T47D (cell line): ENCODE measurements around the gene CFI.

ENCODE experiments used
- DNase-seq, 2 experiments: peaks; one replicate each; pipeline versions ENCODE4 v3.0.0 to v3.0.0-alpha.2; 2011 to 2012; ENCODE audit warnings: low read depth in 1 of 2, low spot score in 1 of 2
- JUND ChIP-seq: IDR thresholded peaks from 2 replicates; pipeline ENCODE4 v1.6.1; 2012; ENCODE audit warnings: low read depth
- in situ Hi-C: cut with HindIII; loops from 2 replicates; pipeline ENCODE4 v1.10.0; 2016; ENCODE audit warnings: low sequenced_read_pairs, low pct_unique_long_range_greater_than_20kb

Gene CFI

DNA sequence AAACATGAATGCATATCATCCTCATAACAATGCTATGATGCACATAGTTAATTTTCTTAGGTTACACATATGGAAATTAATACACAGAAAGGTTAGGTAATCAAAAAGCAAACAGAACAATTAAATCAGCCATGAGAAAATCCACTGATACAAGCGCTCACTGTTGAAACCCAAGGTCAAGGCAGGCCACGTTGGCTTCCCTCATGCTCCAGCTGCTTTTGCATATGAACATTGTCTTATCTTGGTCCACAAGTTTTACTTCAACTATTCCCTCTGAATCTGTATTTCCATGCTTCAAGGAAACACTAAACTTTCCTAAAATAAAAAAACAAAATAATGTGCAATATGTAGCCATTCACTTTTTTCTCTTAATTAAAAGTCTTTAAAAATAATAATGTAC is 37.4 kb downstream of the CFI start:
- in situ Hi-C loops: no loop called here
- no peak for DNase-seq
- no peak for TF ChIP-seq JUND

DNA sequence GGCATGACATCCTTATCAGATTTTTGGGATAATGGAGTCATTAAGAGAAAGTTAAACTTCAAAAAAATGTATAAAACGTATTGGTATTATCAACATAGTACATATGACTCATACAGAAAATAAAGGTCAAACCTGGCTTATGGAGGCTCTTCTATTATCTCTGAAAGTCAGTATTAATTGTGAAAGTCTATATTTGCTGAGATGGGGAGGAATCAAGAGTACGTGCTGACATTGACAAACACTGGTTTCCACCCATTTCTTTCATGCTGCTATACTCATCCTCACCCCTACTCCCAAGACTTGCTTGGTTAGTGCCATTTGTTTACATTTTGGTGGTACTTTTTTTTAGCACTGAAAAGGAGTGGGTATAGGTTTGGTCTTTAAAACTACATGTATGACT is 41.1 kb downstream of the CFI start:
- TF ChIP-seq JUND: no peak
- no peak for DNase-seq
- in situ Hi-C loops: no loop called here

- in situ Hi-C loops: no loop called here
- no peak for DNase-seq
- TF ChIP-seq JUND: no peak
These were observed 46.1 kb downstream of the CFI start for GRCh38 chr4:109755656-109756055.

GRCh38 chr4:109754093-109754857 is 47.5 kb downstream of the CFI start:
- TF ChIP-seq JUND: no peak
- in situ Hi-C loops: no loop called here
- no peak for DNase-seq

DNA sequence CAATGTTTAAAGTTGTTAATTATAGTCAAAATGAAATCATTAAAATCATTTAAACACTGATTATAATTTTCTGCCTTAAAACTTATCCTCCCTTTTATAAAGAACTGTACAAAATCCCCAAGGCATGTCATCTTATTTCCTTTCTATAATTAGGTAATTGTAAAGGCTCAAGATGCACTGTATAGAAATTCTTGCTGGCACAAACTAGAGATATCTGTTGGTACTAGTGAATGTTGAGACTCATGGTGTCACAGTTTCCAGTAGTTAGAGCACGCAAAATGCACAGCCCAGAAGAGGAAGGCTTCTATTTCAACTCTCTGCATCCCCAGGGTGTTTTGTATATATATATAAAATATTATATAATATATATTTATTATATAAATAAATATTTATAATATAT is 49.3 kb downstream of the CFI start:
- DNase-seq: no peak
- in situ Hi-C loops: no loop called here
- TF ChIP-seq JUND: no peak

- no peak for TF ChIP-seq JUND
- in situ Hi-C loops: no loop called here
These were observed 49.9 kb downstream of the CFI start for GRCh38 chr4:109751852-109752251.

DNA sequence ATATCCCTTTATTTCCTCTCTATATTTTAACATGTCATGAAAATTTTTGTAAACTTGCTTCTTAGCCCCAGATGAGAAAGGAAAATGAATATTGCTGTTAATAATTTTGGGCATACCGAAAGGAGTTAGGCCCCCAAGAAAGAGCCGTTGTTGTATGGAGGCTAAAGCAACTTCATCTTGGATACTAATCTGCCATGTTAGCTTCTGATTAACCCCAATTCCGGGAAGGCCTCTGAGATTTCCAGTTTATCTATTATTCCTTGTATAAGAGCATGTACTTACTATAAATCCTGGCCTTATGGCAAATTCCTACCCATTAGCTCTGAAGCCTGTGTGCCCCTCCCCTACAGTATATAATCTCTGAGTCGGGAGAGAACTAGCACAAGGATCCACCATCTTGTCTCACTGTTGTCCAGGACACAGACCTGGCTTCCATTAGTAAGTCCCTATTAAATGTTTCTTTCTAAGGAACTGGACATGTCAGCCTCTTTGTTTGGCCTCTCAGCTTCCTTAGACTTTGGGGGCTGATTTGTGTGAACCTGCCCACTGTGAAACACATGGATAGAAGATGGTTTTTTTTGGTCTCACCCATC is 51.1 kb downstream of the CFI start:
- in situ Hi-C loops: no loop called here
- TF ChIP-seq JUND: no peak
- no peak for DNase-seq

More at GRCh38 chr4:109751852-109752251, 49.9 kb downstream of the CFI start:
- no peak for DNase-seq

DNA sequence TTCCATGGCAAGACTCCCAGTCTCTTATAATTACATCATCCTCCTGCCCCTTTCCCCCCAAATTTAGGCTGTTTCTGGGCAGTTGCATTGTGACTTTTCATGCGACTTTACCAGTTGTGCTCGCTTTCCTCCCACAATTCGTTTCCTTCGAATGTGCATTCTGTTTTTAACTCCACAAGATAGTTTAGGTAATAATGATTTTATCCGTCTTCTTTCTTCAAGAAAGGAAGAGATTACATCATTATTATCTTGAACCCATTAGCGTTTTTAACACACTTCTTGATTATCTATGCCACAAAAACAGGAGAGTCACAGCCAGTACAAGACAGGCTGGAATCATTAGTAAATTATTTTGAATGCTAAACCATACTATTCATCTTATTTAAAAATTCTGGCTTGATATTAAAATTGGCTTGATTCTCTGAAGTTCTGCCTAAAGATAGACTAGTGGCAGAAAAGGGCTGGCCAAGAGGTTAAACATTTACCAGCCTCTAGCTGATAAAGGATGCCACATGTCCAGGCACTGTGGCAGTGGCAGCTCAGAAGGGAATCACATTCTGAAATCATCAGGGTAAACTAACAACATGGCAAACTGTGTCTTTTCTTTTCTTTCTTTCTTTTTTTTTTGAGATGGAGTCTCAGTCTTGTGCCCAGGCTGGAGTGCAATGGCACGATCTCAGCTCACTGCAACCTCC is 52.3 kb downstream of the CFI start:
- no peak for TF ChIP-seq JUND
- in situ Hi-C loops: no loop called here
- no peak for DNase-seq

DNA sequence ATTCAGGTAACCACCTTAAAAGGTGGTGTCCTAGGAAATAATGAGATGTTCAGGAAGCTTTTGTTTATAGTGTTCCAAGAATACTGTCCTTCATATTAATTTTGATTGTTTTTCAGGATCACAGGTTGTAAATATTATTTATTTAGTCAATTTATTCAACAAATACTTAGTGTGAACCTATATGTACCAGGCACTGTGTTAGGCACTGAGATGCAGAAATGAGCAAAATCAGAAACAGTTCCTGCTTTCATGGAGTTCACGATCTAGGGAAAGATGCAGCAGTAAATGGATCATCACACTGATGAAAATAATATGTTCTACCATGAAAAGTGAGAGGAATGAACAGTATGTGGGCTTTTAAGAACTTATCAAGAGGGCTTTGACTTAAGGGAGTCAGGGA is 53.7 kb downstream of the CFI start:
- no peak for DNase-seq
- in situ Hi-C loops: no loop called here
- TF ChIP-seq JUND: no peak

GRCh38 chr4:109746728-109747127 is 55.1 kb downstream of the CFI start:
- TF ChIP-seq JUND: no peak
- in situ Hi-C loops: no loop called here
- no peak for DNase-seq

GRCh38 chr4:109745830-109746229 is 56.0 kb downstream of the CFI start:
- in situ Hi-C loops: no loop called here
- TF ChIP-seq JUND: no peak
- DNase-seq: no peak

- TF ChIP-seq JUND: no peak
- no peak for DNase-seq
- in situ Hi-C loops: no loop called here
These were observed 62.3 kb downstream of the CFI start for GRCh38 chr4:109739547-109739946.
